HCT116 (cell line): Measurements from ENCODE around the gene HLA-DRA.

Experiments used
- EZH2 ChIP-seq: fragments of 200-600 bp; sonication (generic); IDR thresholded peaks from 2 replicates; pipeline ENCODE4 v1.6.1; 2017; ENCODE audit warnings: antibody characterized with exemption, mixed run types
- POLR2A ChIP-seq: IDR thresholded peaks from 2 replicates; pipeline ENCODE4 v1.7.0; 2011; ENCODE audit warnings: borderline replicate concordance; ENCODE audit not compliant: insufficient read depth, insufficient read length; ENCODE audit errors: extremely low read depth
- POLR2AphosphoS5 ChIP-seq: IDR thresholded peaks from 2 replicates; pipeline ENCODE4 v1.6.1; 2011; ENCODE audit warnings: mild to moderate bottlenecking, low read depth, low read length, moderate library complexity
- RAD21 ChIP-seq: IDR thresholded peaks from 2 replicates; pipeline ENCODE4 v1.6.1; 2012; ENCODE audit warnings: low read depth, mild to moderate bottlenecking
- SIN3A ChIP-seq: IDR thresholded peaks from 2 replicates; pipeline ENCODE4 v1.6.1; 2012; ENCODE audit warnings: low read depth
- SP1 ChIP-seq: IDR thresholded peaks from 2 replicates; pipeline ENCODE4 v1.6.1; 2012; ENCODE audit warnings: low read depth
- TF ChIP-seq, protein P1 (sequence below): IDR thresholded peaks from 2 replicates; pipeline ENCODE4 v1.6.1; 2012; ENCODE audit warnings: low read depth
- TF ChIP-seq, protein P2 (sequence below), 3 experiments: fragments of 200-600 bp in 1 of 3; sonication (generic) in 1 of 3; IDR thresholded peaks in 2 of 3; conservative IDR thresholded peaks in 1 of 3; 2 replicates each; pipeline ENCODE4 v1.5.1; 2012 to 2017; ENCODE audit warnings: low read depth in 2 of 3, low read length in 2 of 3, antibody characterized with exemption in 1 of 3, borderline replicate concordance in 1 of 3, control low read depth in 1 of 3, mild to moderate bottlenecking in 1 of 3, mixed read lengths in 1 of 3, mixed run types in 1 of 3, moderate library complexity in 1 of 3; ENCODE audit not compliant: insufficient read depth in 1 of 3

DNA sequence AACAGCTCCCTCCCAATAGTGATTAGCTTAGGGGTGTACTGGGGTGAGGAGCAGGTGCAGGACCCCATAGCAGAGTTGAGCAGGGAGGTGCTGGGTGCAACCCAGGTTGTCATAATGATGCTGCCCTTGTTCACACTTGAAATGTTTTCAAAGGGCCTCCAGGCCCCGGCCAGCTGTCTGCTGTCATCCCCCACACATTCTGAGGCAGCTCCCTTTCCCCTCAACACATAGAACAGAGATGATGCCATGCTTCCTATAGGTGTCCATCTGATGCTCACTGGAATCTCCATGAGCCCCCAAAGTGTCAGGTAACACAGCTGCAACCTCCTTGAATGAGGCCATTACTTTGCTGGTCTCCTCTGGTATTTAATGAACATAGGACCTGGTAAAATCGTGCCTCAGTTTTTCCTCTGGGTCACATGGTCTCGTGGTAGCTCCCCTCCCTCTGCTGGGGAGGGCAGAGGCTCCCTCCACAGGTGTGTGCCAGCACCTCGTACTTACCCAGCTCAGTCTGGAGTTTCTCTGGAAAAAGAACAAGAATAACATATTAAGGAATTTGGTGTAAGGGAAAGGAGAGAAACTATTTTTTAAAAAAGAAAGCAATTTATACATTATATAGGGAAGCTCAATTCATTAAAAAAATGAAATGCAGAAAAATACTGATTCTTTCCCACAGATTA is 38.3 kb upstream of the HLA-DRA start:
- TF ChIP-seq, protein P1, sequence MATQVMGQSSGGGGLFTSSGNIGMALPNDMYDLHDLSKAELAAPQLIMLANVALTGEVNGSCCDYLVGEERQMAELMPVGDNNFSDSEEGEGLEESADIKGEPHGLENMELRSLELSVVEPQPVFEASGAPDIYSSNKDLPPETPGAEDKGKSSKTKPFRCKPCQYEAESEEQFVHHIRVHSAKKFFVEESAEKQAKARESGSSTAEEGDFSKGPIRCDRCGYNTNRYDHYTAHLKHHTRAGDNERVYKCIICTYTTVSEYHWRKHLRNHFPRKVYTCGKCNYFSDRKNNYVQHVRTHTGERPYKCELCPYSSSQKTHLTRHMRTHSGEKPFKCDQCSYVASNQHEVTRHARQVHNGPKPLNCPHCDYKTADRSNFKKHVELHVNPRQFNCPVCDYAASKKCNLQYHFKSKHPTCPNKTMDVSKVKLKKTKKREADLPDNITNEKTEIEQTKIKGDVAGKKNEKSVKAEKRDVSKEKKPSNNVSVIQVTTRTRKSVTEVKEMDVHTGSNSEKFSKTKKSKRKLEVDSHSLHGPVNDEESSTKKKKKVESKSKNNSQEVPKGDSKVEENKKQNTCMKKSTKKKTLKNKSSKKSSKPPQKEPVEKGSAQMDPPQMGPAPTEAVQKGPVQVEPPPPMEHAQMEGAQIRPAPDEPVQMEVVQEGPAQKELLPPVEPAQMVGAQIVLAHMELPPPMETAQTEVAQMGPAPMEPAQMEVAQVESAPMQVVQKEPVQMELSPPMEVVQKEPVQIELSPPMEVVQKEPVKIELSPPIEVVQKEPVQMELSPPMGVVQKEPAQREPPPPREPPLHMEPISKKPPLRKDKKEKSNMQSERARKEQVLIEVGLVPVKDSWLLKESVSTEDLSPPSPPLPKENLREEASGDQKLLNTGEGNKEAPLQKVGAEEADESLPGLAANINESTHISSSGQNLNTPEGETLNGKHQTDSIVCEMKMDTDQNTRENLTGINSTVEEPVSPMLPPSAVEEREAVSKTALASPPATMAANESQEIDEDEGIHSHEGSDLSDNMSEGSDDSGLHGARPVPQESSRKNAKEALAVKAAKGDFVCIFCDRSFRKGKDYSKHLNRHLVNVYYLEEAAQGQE, result no peak
- TF ChIP-seq, protein P2, sequence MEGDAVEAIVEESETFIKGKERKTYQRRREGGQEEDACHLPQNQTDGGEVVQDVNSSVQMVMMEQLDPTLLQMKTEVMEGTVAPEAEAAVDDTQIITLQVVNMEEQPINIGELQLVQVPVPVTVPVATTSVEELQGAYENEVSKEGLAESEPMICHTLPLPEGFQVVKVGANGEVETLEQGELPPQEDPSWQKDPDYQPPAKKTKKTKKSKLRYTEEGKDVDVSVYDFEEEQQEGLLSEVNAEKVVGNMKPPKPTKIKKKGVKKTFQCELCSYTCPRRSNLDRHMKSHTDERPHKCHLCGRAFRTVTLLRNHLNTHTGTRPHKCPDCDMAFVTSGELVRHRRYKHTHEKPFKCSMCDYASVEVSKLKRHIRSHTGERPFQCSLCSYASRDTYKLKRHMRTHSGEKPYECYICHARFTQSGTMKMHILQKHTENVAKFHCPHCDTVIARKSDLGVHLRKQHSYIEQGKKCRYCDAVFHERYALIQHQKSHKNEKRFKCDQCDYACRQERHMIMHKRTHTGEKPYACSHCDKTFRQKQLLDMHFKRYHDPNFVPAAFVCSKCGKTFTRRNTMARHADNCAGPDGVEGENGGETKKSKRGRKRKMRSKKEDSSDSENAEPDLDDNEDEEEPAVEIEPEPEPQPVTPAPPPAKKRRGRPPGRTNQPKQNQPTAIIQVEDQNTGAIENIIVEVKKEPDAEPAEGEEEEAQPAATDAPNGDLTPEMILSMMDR (IDR thresholded peaks at IDR 0.05 in 2 of 3, conservative IDR thresholded peaks at IDR 0.05 in 1 of 3; ENCODE audit: borderline replicate concordance in 1 of 3, insufficient read depth in 1 of 3, low read depth in 2 of 3, low read length in 2 of 3), result no peak
- no peak for TF ChIP-seq SIN3A
- no peak for TF ChIP-seq RAD21
- no peak for TF ChIP-seq EZH2
- no peak for TF ChIP-seq POLR2AphosphoS5
- no peak for TF ChIP-seq POLR2A
- no peak for TF ChIP-seq SP1
